SK-N-SH (cell line): ENCODE data around the gene MID1. TPM values are rescaled to one million over a fixed set of nuclear protein-coding genes. Genes with fewer than 3 reads are reported as not detected.

Source experiments
- CTCF ChIA-PET: fragments of 300-600, 350-600 bp; formaldehyde crosslinking; extraction: SDS; loops from one replicate; lab custom pipeline; 2021; lab: Yijun Ruan, JAX
- POLR2A ChIA-PET: fragments of 350-600 bp; sonication (Branson Sonifier 250); formaldehyde crosslinking; extraction: SDS; loops from one replicate; lab custom pipeline; 2020; ENCODE audit warnings: antibody characterized with exemption, inconsistent platforms; lab: Yijun Ruan, JAX
- DNase-seq: peaks from one replicate; pipeline ENCODE4 v3.0.0; 2012
- H2AFZ ChIP-seq: fragments of 200-600 bp; sonication (generic); 2 replicates; pipeline ENCODE4 v1.8.1; 2016; ENCODE audit warnings: antibody characterized with exemption, mild to moderate bottlenecking, low read depth
- H3F3A ChIP-seq: fragments of 200-600 bp; sonication (generic); replicated peaks from 2 replicates; pipeline ENCODE3; 2016; ENCODE audit warnings: antibody characterized with exemption, mild to moderate bottlenecking; ENCODE audit not compliant: insufficient read depth
- H3K27ac ChIP-seq, 2 experiments: fragments of 200-500 bp in 1 of 2; fragments of 200-600 bp in 1 of 2; sonication (Bioruptor generic) in 1 of 2; sonication (generic), shearing (Covaris generic) in 1 of 2; 2 replicates each; pipeline versions ENCODE4 v1.5.1 to v1.6.1; 2014 to 2016; ENCODE audit warnings: low read depth in 2 of 2, inconsistent platforms in 1 of 2, low read length in 1 of 2, mild to moderate bottlenecking in 1 of 2, mixed read lengths in 1 of 2
- H3K27me3 ChIP-seq: fragments of 200-600 bp; sonication (generic), shearing (Covaris generic); 2 replicates; pipeline ENCODE4 v1.6.1; 2016; ENCODE audit warnings: mixed run types; ENCODE audit not compliant: insufficient read depth
- H3K36me3 ChIP-seq, 2 experiments: fragments of 200-500 bp in 1 of 2; fragments of 200-600 bp in 1 of 2; sonication (Bioruptor generic) in 1 of 2; sonication (generic) in 1 of 2; replicated peaks in 1 of 2; 2 replicates each; pipeline versions ENCODE3 to v1.5.1; 2014 to 2016; ENCODE audit warnings: low read length in 1 of 2, mild to moderate bottlenecking in 1 of 2; ENCODE audit not compliant: insufficient read depth in 2 of 2, control insufficient read depth in 1 of 2
- H3K4me1 ChIP-seq, 2 experiments: fragments of 200-500 bp in 1 of 2; fragments of 200-600 bp in 1 of 2; sonication (Bioruptor generic) in 1 of 2; sonication (generic), shearing (Covaris generic) in 1 of 2; 2 replicates each; pipeline versions ENCODE4 v1.5.1 to v1.6.1; 2014 to 2016; ENCODE audit warnings: low read depth in 1 of 2, low read length in 1 of 2, mixed run types in 1 of 2; ENCODE audit not compliant: insufficient read depth in 2 of 2, control insufficient read depth in 1 of 2
- H3K4me2 ChIP-seq: fragments of 200-600 bp; sonication (generic), shearing (Covaris generic); 2 replicates; pipeline ENCODE4 v1.6.1; 2017; ENCODE audit warnings: mixed run types
- H3K4me3 ChIP-seq, 2 experiments: fragments of 200-500 bp in 1 of 2; fragments of 200-600 bp in 1 of 2; sonication (Bioruptor generic) in 1 of 2; sonication (generic), shearing (Covaris generic) in 1 of 2; 2 replicates each; pipeline versions ENCODE4 v1.5.1 to v1.8.1; 2014 to 2016; ENCODE audit warnings: low read depth in 2 of 2, inconsistent platforms in 1 of 2, low read length in 1 of 2, mild to moderate bottlenecking in 1 of 2, mixed read lengths in 1 of 2, moderate library complexity in 1 of 2
- H3K79me2 ChIP-seq: fragments of 200-600 bp; sonication (generic); 2 replicates; pipeline ENCODE4 v1.8.1; 2017; ENCODE audit warnings: mild to moderate bottlenecking; ENCODE audit not compliant: insufficient read depth
- H3K9ac ChIP-seq: fragments of 200-600 bp; sonication (generic); 2 replicates; pipeline ENCODE4 v1.6.1; 2017; ENCODE audit warnings: mixed run types
- H3K9me2 ChIP-seq: fragments of 200-600 bp; sonication (generic); 2 replicates; pipeline ENCODE4 v1.6.1; 2017; ENCODE audit warnings: mixed run types
- H3K9me3 ChIP-seq: fragments of 200-600 bp; sonication (generic); 2 replicates; pipeline ENCODE4 v1.6.1; 2017; ENCODE audit warnings: mixed run types, mild to moderate bottlenecking, moderate library complexity
- H4K20me1 ChIP-seq: fragments of 200-600 bp; sonication (generic); 2 replicates; pipeline ENCODE4 v1.6.1; 2017; ENCODE audit warnings: mild to moderate bottlenecking, mixed run types; ENCODE audit not compliant: insufficient read depth
- CHD2 ChIP-seq: fragments of 150-350 bp; IDR thresholded peaks from 2 replicates; pipeline ENCODE4 v1.6.1; 2018; ENCODE audit warnings: low read length; ENCODE audit not compliant: partially characterized antibody
- EZH2phosphoT487 ChIP-seq: fragments of 200-600 bp; sonication (generic); IDR thresholded peaks from 2 replicates; pipeline ENCODE4 v1.6.1; 2017; ENCODE audit warnings: low read depth, mixed run types, mild to moderate bottlenecking, antibody characterized with exemption, moderate library complexity, borderline replicate concordance
- FOSL2 ChIP-seq: IDR thresholded peaks from 2 replicates; pipeline ENCODE4 v1.4.0; 2012; ENCODE audit warnings: low read depth, mild to moderate bottlenecking, moderate library complexity, borderline replicate concordance
- JUND ChIP-seq: IDR thresholded peaks from 2 replicates; pipeline ENCODE4 v1.4.0; 2012
- NFIC ChIP-seq: IDR thresholded peaks from 2 replicates; pipeline ENCODE4 v1.4.0; 2012; ENCODE audit warnings: borderline replicate concordance
- POLR2AphosphoS5 ChIP-seq: IDR thresholded peaks from 2 replicates; pipeline ENCODE4 v1.6.1; 2012; ENCODE audit warnings: low read depth, low read length
- RAD21 ChIP-seq: IDR thresholded peaks from 2 replicates; pipeline ENCODE4 v1.6.1; 2012; ENCODE audit warnings: mild to moderate bottlenecking, low read length
- RCOR1 ChIP-seq: fragments of 150-350 bp; IDR thresholded peaks from 2 replicates; pipeline ENCODE4 v1.6.1; 2017; ENCODE audit warnings: antibody characterized with exemption, low read length
- REST ChIP-seq: IDR thresholded peaks from 2 replicates; pipeline ENCODE4 v1.6.1; 2012; ENCODE audit warnings: mild to moderate bottlenecking, low read depth, low read length, moderate library complexity
- RFX5 ChIP-seq: IDR thresholded peaks from 2 replicates; pipeline ENCODE4 v1.6.1; 2012; ENCODE audit warnings: mild to moderate bottlenecking, improper control_type of control experiment, low read length
- SIN3A ChIP-seq: IDR thresholded peaks from 2 replicates; pipeline ENCODE4 v1.6.1; 2012; ENCODE audit warnings: low read depth, mild to moderate bottlenecking, low read length, moderate library complexity, borderline replicate concordance
- TCF12 ChIP-seq: IDR thresholded peaks from 2 replicates; pipeline ENCODE4 v1.4.0; 2012
- TEAD4 ChIP-seq: IDR thresholded peaks from 2 replicates; pipeline ENCODE4 v1.4.0; 2012; ENCODE audit warnings: mild to moderate bottlenecking, borderline replicate concordance; ENCODE audit not compliant: insufficient read depth
- USF1 ChIP-seq: IDR thresholded peaks from 2 replicates; pipeline ENCODE4 v1.4.0; 2012; ENCODE audit warnings: low read depth, borderline replicate concordance
- YY1 ChIP-seq: IDR thresholded peaks from 2 replicates; pipeline ENCODE4 v1.4.0; 2012; ENCODE audit warnings: low read depth, mild to moderate bottlenecking
- ZBTB33 ChIP-seq: IDR thresholded peaks from 2 replicates; pipeline ENCODE4 v1.4.0; 2012; ENCODE audit warnings: low read depth, borderline replicate concordance
- WGBS: methylation state at CpG from one replicate; pipeline ENCODE4 v1.1.6; 2017; ENCODE audit warnings: low lambda C conversion rate; 5-methylcytosine and 5-hydroxymethylcytosine counted together
- polyA plus RNA-seq, 3 experiments: library from polyadenylated mRNA; depleted of rRNA; stranded (reverse); fragments of >200 nt; gene quantifications; 2 replicates each; pipeline ENCODE4 v1.2.3, GENCODE V29; 2012

The MID1 gene
- polyA plus RNA-seq, 1 of the 3 experiments (the other 2 are of a cell fraction), result 10.4 TPM

GRCh38 chrX:10579112-10580011 lies 41.0 kb downstream of the MID1 start:
- Histone ChIP-seq H3K27ac (peak overlapping the region in 1 of 2 experiments; percentile 42; a peak in 2 of 4 replicates), H2AFZ (peak overlapping the region; percentile 33; the same call in 1 of the 2 replicates), H3K4me2 (no peak overlapping the region), H3K9me2 (no peaks in the 10 kb centered on the region), H3K9me3 (no peaks in the 10 kb centered on the region), H4K20me1 (no peaks in the 10 kb centered on the region), H3F3A (peaks cover 2% of the 10 kb centered on the region), H3K79me2 (no peaks in the 10 kb centered on the region; the same call in 1 of the 2 replicates), H3K4me3 (no peak overlapping the region), H3K27me3 (no peaks in the 10 kb centered on the region), H3K9ac (peak overlapping the region; percentile 23; the same call in 1 of the 2 replicates), H3K4me1 (peaks cover 0 to 4% of the 10 kb centered on the region in 2 experiments; a peak in 2 of 4 replicates), H3K36me3 (no peaks in the 10 kb centered on the region)
- no peak for TF ChIP-seq RAD21
- no peak for TF ChIP-seq SIN3A
- TF ChIP-seq CHD2, result no peak
- TF ChIP-seq TEAD4, result no peak
- TF ChIP-seq NFIC, result no peak
- TF ChIP-seq USF1, result no peak
- no peak for TF ChIP-seq YY1
- TF ChIP-seq RCOR1, result no peak
- TF ChIP-seq FOSL2, result no peak
- no peak for TF ChIP-seq JUND
- no peak for TF ChIP-seq POLR2AphosphoS5
- TF ChIP-seq REST, result no peak
- no peak for TF ChIP-seq TCF12
- TF ChIP-seq RFX5, result no peak
- TF ChIP-seq EZH2phosphoT487, result no peak
- no peak for TF ChIP-seq ZBTB33
- no peak for DNase-seq
- ChIA-PET POLR2A (no interaction called here), CTCF (interaction anchor here (1.2 to 1.9 kb wide), 2 partner anchors 19 to 391 kb away, joined by 3 to 5 read pairs; no protein-coding TSS in a partner anchor)
- WGBS, result 41% methylated on average over 12 of the region's 12 CpGs
